Measurements from ENCODE around the gene HMX2. TPM values are rescaled to one million over a fixed set of nuclear protein-coding genes. Genes with fewer than 3 reads are reported as not detected.
A peak's percentile ranks its signal among the peaks of the same experiment; 100 is the strongest.

The HMX2 gene
- total RNA-seq, 2 donors from 2014 or later = not detected

DNA sequence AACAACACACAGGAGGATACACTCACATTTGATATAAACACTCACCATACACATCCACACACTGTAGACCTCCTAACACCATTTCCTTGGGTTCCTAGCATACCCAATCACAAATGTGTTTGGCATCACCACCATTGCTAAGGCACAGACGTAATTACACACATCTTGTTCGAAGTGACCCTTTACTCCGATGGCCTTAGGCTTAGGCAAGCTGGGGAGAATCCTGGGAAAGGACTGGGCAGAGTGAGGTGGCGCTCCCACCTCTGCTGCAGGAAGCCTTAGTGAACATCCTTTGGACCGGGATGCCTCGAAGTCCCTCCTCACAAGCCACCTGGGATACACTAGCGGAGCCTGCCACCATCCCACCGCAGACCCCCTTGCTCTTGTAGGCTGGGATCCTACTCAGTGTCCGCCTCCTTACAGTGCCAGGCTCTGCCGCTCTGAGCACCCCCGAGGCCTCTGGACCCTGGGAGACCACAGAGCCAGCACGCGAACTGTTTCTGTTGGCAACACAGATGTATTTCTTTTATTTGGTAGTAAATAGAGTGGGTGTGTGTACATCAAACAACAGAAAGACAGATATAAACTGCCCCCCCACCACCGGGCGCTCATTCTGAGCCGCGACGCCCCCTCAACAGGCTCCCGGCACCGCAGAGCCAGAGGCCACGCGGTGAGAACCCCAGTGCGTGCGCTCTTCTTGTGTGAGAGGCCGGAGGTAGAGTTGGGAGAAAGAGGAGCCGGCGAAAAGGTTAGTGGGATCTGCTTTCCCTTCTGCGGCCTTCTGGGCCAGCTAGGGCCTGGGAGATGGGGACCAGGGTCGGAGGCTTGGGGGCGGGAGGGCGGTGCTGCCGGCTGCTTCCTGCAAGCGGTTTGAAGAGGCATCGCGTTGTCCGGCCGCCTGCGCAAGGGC is 5.9 kb upstream of the HMX2 start:
- Mint-ChIP-seq H3K36me3 (ENCODE audit: low read depth) (peaks cover 5% of the 10 kb centered on the region), H3K27me3 (peaks cover 88% of the 10 kb centered on the region), H3K4me3 (peak overlapping the region; percentile 77), H3K27ac (no peak overlapping the region), H3K4me1 (peaks cover 44% of the 10 kb centered on the region)
- DNase-seq = no peak
- no peaks in the 10 kb centered on the region for H3K9me3 ChIP-seq (ENCODE audit: control insufficient read depth, low read length, poor library complexity, severe bottlenecking)
- no peak for ATAC-seq

DNA sequence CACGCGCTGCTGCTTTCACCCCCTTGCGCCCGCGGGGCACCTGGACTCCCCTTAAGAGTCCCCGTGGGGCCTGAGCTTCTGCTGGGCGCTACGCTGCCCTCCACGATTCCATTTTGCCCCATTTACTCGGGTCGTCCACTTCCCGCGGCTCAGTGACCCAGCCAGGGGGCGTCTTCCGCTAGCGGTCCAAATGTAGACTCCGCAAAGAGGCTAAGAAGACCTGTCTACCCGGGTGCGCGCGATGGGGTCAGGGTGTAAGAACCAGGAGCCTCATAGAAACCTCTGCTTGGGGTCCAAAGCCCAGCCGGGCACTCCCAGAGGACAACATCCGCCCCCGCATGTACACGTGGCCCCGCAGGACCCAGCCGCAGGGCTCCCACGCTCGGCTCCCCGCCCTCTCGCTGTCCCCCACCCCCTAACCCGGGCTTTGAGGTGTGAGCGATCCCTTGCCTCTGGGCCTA is 5.2 kb upstream of the HMX2 start:
- peaks cover 91% of the 10 kb centered on the region for H3K27me3 Mint-ChIP-seq
- H3K4me3 Mint-ChIP-seq = peak overlapping the region; percentile 77
- peak overlapping the region; percentile 57 for H3K27ac Mint-ChIP-seq
- H3K4me1 Mint-ChIP-seq = peaks cover 47% of the 10 kb centered on the region
- peaks cover 5% of the 10 kb centered on the region for H3K36me3 Mint-ChIP-seq (ENCODE audit: low read depth)
- no peaks in the 10 kb centered on the region for H3K9me3 ChIP-seq (ENCODE audit: control insufficient read depth, low read length, poor library complexity, severe bottlenecking)
- ATAC-seq (no peak), DNase-seq (no peak)

DNA sequence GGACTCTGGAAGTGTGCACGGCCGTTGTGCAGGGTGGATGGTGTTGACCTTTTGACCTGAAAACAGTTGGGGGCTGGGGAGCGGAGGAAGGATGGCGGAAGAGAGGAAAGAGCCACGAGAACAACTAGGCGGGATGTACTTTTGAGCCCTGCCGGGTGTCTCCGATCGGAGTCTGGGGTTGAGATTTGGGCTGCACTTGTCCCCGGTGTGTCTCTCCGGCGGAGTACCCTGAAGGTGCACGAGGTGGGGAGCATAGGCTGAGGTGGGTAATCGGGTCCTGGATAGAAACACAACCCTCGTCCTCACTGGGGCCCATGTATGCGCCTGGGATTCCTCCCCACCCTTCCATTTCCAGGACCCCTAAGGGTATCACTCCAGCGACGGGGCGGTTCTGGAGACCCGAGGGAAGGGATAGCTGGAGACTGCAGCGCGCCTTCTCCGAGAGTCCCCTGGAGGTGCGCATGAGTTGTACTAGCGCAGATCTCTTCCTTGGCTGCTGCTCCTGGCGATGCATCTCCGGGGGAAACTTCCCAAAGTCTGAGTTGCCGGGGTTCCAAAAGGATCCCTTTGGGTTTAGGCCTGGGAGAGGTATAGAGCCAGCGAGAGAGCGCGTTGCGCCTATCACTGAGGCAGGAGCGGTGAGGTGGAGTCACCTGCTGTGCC is 4.6 kb upstream of the HMX2 start:
- H3K9me3 ChIP-seq (ENCODE audit: control insufficient read depth, low read length, poor library complexity, severe bottlenecking) = no peaks in the 10 kb centered on the region
- Mint-ChIP-seq H3K4me3 (peak overlapping the region; percentile 77), H3K27me3 (peaks cover 86% of the 10 kb centered on the region), H3K27ac (peak overlapping the region; percentile 57), H3K4me1 (peaks cover 47% of the 10 kb centered on the region), H3K36me3 (ENCODE audit: low read depth) (peaks cover 5% of the 10 kb centered on the region)
- ATAC-seq (no peak), DNase-seq (no peak)

DNA sequence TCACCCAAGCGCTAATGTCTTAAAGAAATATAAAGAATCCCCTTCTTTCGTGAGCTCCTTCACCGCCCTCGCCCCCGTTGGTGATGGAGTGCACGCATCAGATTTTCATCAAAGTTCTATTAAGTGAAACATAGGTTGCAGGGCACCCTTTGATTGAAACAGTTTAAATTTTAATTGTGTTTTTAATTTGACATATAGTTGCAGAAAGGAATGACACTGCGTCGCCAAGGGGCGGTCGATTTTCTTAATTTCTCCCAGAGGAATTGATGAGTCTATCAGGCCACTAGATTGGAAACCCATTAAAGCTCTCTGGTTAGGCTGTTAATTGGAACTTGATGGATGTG is 4.1 kb upstream of the HMX2 start:
- peak overlapping the region; percentile 64 for H3K4me3 Mint-ChIP-seq
- peaks cover 47% of the 10 kb centered on the region for H3K4me1 Mint-ChIP-seq
- peak overlapping the region; percentile 57 for H3K27ac Mint-ChIP-seq
- peaks cover 6% of the 10 kb centered on the region for H3K36me3 Mint-ChIP-seq (ENCODE audit: low read depth)
- H3K27me3 Mint-ChIP-seq = peaks cover 83% of the 10 kb centered on the region
- ATAC-seq = no peak
- DNase-seq = no peak
- no peaks in the 10 kb centered on the region for H3K9me3 ChIP-seq (ENCODE audit: control insufficient read depth, low read length, poor library complexity, severe bottlenecking)

DNA sequence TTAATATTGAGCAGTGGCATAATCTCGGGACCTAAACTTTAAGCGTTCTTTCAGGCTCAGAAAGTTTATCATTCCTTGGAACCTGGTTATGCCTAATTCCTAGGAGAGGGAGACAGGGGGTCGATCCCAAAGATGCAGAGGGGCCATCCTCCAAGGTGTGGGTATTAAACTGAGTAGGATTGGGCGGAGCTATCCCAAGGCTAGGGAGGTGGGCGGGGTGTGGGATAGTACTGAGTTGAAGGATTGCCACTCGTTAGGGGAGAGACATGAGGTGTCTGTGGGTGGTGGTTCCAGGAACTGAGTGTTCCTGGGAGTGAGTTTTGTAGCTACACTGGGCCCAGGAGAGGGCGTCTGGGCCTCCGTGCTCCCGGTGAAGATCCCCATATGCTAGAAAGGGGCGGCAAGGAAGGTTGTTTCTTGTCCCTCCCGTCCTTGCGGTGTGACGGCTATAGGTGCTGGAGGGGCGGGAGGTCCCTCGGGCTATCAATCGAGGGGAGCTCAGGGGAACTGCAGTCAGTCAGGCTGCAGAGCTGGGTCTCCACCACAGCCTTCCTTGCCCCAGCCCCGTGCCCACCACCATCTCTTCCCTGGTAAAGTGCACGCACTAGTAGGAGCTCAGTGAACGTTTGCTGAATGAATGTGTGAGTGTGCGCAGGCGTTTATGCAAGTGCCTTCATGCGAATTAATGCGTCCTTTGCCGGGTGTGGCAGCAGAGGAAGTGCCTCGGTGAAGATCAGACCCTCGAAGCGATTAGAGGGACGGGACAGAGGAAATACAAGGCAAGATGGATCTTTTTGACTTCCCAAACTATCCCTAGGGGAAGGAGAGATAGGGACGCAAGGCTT is 3.0 kb upstream of the HMX2 start:
- ATAC-seq (no peak), DNase-seq (no peak)
- H3K36me3 Mint-ChIP-seq (ENCODE audit: low read depth) = peaks cover 10% of the 10 kb centered on the region
- H3K4me3 Mint-ChIP-seq = peak overlapping the region; percentile 64
- H3K27ac Mint-ChIP-seq = peak overlapping the region; percentile 73
- peaks cover 81% of the 10 kb centered on the region for H3K27me3 Mint-ChIP-seq
- no peaks in the 10 kb centered on the region for H3K9me3 ChIP-seq (ENCODE audit: control insufficient read depth, low read length, poor library complexity, severe bottlenecking)
- peaks cover 45% of the 10 kb centered on the region for H3K4me1 Mint-ChIP-seq

DNA sequence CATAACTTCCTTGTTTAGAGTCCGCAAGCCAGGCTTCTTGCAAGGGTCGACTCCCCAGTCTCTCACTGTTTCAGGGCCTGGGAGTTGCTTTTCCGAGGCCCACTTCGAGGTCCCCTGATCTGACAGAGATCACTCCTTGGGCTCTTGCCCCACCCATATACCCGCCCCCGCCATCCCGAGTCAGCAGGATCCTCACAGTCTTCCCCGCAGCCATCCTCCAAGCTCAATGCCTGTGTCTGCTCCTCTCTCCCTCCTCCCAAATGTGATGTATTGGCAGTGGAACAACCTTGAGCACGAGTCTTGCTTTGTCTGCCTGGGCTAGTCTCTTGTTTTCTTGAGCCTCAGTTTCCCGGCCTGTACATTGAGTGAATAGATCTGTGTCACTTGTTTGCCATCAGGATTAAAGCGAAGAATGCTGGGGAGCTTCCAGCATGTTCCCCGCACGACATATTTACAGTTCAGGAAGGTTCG is 2.4 kb upstream of the HMX2 start:
- DNase-seq (no peak), ATAC-seq (no peak)
- H3K9me3 ChIP-seq (ENCODE audit: control insufficient read depth, low read length, poor library complexity, severe bottlenecking) = no peaks in the 10 kb centered on the region
- H3K4me1 Mint-ChIP-seq = peaks cover 39% of the 10 kb centered on the region
- H3K27me3 Mint-ChIP-seq = peaks cover 79% of the 10 kb centered on the region
- H3K27ac Mint-ChIP-seq = peak overlapping the region; percentile 73
- H3K4me3 Mint-ChIP-seq = peak overlapping the region; percentile 64
- H3K36me3 Mint-ChIP-seq (ENCODE audit: low read depth) = peaks cover 10% of the 10 kb centered on the region

DNA sequence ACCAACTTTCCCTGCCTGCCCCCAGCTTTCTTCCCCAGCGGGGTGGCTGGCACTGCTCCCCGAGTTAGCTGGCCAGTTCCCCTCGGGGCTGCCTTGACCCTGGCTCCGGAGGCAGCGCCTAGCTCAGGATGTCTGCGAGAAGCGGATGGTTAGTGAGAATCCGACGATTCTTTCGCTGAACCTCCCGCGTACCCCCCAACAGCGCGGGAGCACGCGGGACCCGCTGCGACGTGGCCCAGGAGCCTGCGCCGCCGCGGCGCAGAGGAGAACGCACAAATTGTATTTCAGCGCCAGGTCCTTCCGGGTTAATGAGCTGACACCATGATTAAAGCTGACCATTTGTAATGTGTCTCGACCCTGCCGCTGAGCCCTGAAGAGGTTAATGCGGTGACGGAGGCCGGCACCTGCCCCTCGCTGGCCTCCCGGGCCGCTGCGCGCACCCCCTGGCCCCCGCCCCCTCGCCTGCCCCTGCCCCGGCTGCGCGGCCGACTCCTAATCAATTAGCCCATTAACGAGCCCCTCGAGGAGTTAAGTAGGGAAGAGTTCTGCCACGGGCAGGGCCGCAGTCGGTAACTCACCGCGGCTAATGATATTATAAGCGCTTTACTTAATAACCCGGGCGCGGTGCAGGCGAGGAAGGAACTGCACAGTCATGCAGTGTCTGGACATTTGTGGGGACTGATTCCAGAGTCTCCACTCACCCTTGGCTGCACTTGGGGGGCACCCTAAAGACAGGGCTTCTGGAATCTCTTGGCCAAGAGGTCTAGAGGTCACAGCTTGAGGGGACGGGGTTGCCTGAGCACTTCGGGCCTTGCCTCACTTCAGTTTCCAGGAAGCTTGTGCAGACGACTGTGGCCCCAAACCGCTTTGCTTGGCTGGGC is 1.7 kb upstream of the HMX2 start:
- H3K4me3 Mint-ChIP-seq = no peak overlapping the region
- ATAC-seq = no peak
- H3K27me3 Mint-ChIP-seq = peaks cover 72% of the 10 kb centered on the region
- peaks cover 40% of the 10 kb centered on the region for H3K4me1 Mint-ChIP-seq
- DNase-seq = no peak
- H3K27ac Mint-ChIP-seq = peak overlapping the region; percentile 73
- peaks cover 10% of the 10 kb centered on the region for H3K36me3 Mint-ChIP-seq (ENCODE audit: low read depth)
- no peaks in the 10 kb centered on the region for H3K9me3 ChIP-seq (ENCODE audit: control insufficient read depth, low read length, poor library complexity, severe bottlenecking)

DNA sequence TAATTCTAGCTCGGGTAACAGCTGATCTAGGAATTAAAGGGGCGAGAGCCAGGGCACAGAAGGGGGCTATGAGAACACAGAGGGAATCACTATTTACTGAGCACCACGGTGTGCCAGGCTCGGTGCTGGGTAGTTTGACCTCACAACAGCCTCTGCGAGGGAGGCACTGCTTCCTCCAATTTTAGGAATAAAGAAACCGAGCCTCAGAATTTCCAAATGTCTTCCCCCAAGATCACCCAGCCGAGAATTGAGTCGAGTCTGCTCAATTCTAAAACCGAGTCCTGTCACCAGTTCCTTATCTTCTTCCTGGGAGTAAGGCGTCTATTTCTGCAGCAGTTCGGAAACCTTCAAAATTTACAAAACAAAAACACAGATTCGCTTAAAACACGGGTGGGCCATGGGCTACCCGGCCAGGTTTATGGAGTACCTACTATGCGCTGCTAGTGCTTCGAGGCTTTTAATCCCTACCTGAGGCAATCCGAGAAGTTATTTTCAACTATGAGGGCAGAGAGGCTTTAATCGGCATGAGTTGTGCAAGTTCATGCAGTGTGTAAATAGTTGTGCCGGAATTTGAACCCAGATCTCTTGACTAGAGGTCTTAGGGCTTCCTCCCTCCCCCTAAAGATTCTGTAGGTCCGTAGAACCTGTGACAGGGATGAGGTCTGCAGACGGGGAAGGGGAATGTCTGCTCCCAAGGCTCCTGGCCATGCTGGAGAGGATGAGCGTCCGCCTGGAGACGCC is 872 bp upstream of the HMX2 start:
- ATAC-seq (no peak), DNase-seq (no peak)
- no peaks in the 10 kb centered on the region for H3K9me3 ChIP-seq (ENCODE audit: control insufficient read depth, low read length, poor library complexity, severe bottlenecking)
- H3K4me3 Mint-ChIP-seq = peak overlapping the region; percentile 69
- peaks cover 37% of the 10 kb centered on the region for H3K4me1 Mint-ChIP-seq
- peaks cover 64% of the 10 kb centered on the region for H3K27me3 Mint-ChIP-seq
- H3K36me3 Mint-ChIP-seq (ENCODE audit: low read depth) = peaks cover 7% of the 10 kb centered on the region
- peak overlapping the region; percentile 65 for H3K27ac Mint-ChIP-seq

DNA sequence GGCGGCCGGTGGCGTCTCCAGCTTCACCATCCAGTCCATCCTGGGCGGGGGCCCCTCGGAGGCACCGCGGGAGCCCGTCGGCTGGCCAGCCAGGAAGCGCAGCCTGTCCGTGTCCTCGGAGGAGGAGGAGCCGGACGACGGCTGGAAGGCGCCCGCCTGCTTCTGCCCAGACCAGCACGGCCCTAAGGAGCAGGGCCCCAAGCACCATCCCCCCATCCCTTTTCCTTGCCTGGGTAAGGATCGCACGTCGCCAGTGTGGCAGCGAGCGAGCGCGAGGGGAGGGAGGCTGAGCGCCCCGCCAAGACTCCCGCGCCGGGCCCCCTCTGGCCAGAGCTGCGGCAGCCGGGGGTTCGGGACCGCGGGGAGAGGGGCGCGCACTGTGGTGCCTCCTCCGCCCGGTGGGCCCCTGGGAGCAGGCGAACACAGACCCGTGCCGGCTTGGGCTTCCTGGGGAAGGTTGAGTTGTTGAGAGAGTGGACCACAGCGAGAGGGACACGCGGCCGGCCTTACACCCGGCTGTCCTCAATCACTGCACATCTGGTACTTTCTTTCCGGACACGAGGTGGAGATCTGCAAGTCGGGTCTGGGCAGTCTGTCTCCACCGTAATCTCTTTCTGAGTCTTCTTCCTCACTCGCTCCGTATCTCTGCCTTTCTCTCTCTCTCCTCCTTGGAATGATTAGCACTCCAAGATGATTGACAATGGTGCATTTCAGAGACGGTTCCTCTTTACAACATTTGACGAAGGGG is 652 bp downstream of the HMX2 start:
- Mint-ChIP-seq H3K4me3 (peak overlapping the region; percentile 80), H3K27ac (no peak overlapping the region), H3K27me3 (peaks cover 52% of the 10 kb centered on the region), H3K36me3 (ENCODE audit: low read depth) (peaks cover 7% of the 10 kb centered on the region), H3K4me1 (peaks cover 31% of the 10 kb centered on the region)
- H3K9me3 ChIP-seq (ENCODE audit: control insufficient read depth, low read length, poor library complexity, severe bottlenecking) = no peaks in the 10 kb centered on the region
- DNase-seq (no peak), ATAC-seq (no peak)

DNA sequence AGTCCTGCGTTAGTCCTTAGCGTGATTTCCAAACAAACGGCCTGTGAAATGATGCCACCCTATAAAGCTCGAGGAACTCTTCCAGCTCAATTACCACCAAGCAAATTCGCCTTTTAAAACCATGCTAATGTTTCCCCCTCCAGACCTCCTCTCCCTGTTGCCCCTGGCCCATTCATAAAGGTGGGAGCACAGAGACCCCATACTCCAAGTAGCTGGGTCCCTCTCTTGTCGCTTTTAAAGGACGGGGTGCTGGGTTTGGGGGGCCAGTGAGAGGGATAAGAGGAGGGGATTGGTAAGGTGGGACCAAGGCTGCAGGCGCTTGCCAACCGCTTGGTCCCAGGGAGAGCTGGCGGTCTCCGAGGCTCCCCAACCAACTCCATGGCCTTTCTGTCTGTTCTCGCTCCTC is 1.2 kb downstream of the HMX2 start:
- H3K27ac Mint-ChIP-seq = no peak overlapping the region
- DNase-seq = no peak
- H3K36me3 Mint-ChIP-seq (ENCODE audit: low read depth) = peaks cover 9% of the 10 kb centered on the region
- no peaks in the 10 kb centered on the region for H3K9me3 ChIP-seq (ENCODE audit: control insufficient read depth, low read length, poor library complexity, severe bottlenecking)
- H3K27me3 Mint-ChIP-seq = peaks cover 46% of the 10 kb centered on the region
- H3K4me3 Mint-ChIP-seq = peak overlapping the region; percentile 80
- no peak for ATAC-seq
- peaks cover 37% of the 10 kb centered on the region for H3K4me1 Mint-ChIP-seq

DNA sequence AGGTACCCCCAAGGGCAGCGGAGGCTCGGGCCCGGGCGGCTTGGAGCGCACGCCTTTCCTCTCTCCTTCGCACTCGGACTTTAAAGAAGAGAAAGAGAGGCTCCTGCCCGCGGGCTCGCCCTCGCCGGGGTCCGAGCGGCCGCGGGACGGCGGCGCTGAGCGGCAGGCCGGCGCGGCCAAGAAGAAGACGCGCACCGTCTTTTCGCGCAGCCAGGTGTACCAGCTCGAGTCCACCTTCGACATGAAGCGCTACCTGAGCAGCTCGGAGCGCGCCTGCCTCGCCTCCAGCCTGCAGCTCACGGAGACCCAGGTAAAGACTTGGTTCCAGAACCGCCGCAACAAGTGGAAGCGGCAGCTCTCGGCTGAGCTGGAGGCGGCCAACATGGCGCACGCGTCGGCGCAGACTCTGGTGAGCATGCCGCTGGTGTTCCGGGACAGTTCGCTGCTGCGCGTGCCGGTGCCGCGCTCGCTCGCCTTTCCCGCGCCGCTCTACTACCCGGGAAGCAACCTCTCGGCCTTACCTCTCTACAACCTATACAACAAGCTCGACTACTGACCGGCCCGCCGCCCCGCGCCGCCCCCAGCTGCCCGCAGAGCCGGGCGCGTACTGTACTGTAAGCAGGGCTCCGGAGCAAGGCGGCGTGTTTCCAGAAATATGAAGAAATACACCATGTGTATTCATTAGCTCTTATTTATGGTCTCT is 1.8 kb downstream of the HMX2 start:
- H3K4me1 Mint-ChIP-seq = peaks cover 36% of the 10 kb centered on the region
- ATAC-seq = no peak
- H3K27ac Mint-ChIP-seq = no peak overlapping the region
- no peaks in the 10 kb centered on the region for H3K9me3 ChIP-seq (ENCODE audit: control insufficient read depth, low read length, poor library complexity, severe bottlenecking)
- peaks cover 11% of the 10 kb centered on the region for H3K36me3 Mint-ChIP-seq (ENCODE audit: low read depth)
- peak overlapping the region; percentile 80 for H3K4me3 Mint-ChIP-seq
- peaks cover 41% of the 10 kb centered on the region for H3K27me3 Mint-ChIP-seq
- peak in 1 of 3 donors; percentile 37 for DNase-seq

All from T-helper 17 cell (primary cell).